22Rv1 (cell line): Measurements from ENCODE around the gene ANKLE2.

ENCODE experiments used
- H3K27ac ChIP-seq: fragments of 450-650 bp; 2 replicates; pipeline ENCODE4 v1.5.1; 2017
- ZFX ChIP-seq: fragments of 450-650 bp; IDR thresholded peaks from 2 replicates; pipeline ENCODE4 v1.6.1; 2017; ENCODE audit warnings: antibody characterized with exemption, borderline replicate concordance
- TF ChIP-seq, protein P1 (sequence below): fragments of 450-650 bp; IDR thresholded peaks from 2 replicates; pipeline ENCODE4 v1.5.1; 2017; ENCODE audit warnings: mild to moderate bottlenecking

The ANKLE2 gene

GRCh38 chr12:132787877-132788276, 26.2 kb upstream of the ANKLE2 start:
- no peak overlapping the region for H3K27ac ChIP-seq
- no peak for TF ChIP-seq ZFX
- TF ChIP-seq, protein P1, sequence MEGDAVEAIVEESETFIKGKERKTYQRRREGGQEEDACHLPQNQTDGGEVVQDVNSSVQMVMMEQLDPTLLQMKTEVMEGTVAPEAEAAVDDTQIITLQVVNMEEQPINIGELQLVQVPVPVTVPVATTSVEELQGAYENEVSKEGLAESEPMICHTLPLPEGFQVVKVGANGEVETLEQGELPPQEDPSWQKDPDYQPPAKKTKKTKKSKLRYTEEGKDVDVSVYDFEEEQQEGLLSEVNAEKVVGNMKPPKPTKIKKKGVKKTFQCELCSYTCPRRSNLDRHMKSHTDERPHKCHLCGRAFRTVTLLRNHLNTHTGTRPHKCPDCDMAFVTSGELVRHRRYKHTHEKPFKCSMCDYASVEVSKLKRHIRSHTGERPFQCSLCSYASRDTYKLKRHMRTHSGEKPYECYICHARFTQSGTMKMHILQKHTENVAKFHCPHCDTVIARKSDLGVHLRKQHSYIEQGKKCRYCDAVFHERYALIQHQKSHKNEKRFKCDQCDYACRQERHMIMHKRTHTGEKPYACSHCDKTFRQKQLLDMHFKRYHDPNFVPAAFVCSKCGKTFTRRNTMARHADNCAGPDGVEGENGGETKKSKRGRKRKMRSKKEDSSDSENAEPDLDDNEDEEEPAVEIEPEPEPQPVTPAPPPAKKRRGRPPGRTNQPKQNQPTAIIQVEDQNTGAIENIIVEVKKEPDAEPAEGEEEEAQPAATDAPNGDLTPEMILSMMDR: no peak

DNA sequence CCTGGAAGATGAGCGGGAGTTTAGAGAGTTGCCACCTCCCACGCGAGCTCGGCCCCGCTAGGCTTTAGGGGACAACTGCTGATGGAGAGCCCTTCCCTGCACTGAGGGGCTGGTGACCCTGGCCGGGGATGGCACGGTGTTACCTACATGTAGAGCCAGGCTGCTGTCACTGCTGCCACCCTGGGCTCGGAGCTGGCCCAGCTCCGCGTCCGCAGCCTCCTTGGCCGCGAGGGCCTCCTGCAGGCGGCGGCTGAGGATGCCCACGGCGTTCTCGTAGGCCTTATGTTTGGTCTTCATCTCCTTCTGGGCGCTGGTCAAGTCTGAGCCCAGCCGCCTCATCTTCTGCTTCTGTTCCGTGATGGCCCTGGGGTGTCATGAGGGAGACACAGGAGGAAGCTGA, 24.6 kb upstream of the ANKLE2 start:
- no peak for TF ChIP-seq ZFX
- TF ChIP-seq, protein P1: no peak
- H3K27ac ChIP-seq: no peak overlapping the region

- H3K27ac ChIP-seq: no peak overlapping the region
- TF ChIP-seq, protein P1: no peak
- TF ChIP-seq ZFX: no peak
These were observed 22.9 kb upstream of the ANKLE2 start for GRCh38 chr12:132784580-132784979.

DNA sequence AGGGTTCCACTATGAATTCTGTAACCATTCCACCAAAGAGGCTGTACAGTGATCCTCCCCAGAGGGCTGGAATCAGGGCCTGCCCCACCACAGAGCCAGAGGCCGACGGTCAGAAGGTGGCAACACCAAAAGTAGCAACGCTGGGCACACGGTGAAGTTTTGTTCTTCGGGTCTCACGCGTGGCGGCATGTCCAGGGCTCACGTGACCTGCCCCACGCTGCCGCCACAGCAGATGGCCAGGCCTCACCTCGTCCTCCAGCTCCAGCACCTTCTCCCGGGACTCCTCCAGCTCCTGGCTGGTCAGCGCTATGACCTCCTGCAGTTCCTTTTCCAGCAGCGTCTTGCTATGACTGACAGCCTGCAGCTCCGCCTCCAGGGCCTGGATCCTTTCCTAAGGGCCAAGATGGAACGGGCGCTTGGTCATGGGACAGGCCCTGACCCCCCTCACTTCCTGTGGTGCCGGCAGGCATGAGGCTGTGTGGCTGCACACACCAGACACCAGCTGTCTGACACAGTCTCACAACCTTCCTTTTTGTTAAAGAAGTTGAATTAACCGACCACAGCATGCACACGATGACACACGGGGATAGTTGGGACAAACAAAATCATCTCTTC, 22.4 kb upstream of the ANKLE2 start:
- TF ChIP-seq, protein P1: no peak
- no peak for TF ChIP-seq ZFX
- no peak overlapping the region for H3K27ac ChIP-seq

GRCh38 chr12:132781938-132782337, 20.3 kb upstream of the ANKLE2 start:
- no peak for TF ChIP-seq ZFX
- TF ChIP-seq, protein P1: no peak
- H3K27ac ChIP-seq: no peak overlapping the region

GRCh38 chr12:132779781-132780353, 18.2 kb upstream of the ANKLE2 start:
- no peak for TF ChIP-seq ZFX
- TF ChIP-seq, protein P1: no peak
- no peak overlapping the region for H3K27ac ChIP-seq

GRCh38 chr12:132777614-132778013, 16.0 kb upstream of the ANKLE2 start:
- no peak for TF ChIP-seq ZFX
- TF ChIP-seq, protein P1: no peak
- H3K27ac ChIP-seq: no peak overlapping the region
